ENCODE measurements around the gene GPR152.

Gene GPR152

DNA sequence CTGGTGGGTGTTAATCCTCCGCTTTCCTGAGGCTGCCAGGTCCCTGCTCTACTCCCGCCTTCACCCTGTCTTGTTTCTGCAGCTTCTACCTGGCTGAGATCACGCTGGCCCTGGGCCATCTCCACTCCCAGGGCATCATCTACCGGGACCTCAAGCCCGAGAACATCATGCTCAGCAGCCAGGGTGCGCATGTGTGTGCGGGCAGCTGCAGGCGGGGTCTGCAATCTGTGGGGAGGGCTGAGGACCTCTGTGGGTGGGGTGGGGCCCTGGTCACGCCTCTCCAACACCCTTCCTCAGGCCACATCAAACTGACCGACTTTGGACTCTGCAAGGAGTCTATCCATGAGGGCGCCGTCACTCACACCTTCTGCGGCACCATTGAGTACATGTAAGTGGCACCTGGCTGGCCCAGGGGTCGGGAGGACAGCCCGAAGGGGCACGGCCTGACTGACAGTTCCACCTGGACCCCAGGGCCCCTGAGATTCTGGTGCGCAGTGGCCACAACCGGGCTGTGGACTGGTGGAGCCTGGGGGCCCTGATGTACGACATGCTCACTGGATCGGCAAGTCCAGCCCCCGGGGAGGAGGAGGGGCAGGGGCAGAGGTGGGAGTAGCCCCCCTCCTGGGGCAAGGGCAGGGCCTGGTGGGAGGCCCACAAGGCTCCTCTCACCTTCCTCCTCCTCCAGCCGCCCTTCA, 19.7 kb downstream of the GPR152 start:
- no peaks in the 10 kb centered on the region for H3K9me3 ChIP-seq (ENCODE audit: insufficient read depth, low read length)
- peaks cover 41% of the 10 kb centered on the region for H3K36me3 ChIP-seq (replicated peaks; ENCODE audit: low read depth, low read length)
- H3K4me3 ChIP-seq (ENCODE audit: low read length): no peak overlapping the region
- no peak overlapping the region for H3K4me2 ChIP-seq (ENCODE audit: low read length)
- peaks cover 51% of the 10 kb centered on the region for H3K79me2 ChIP-seq (ENCODE audit: low read length)
- TF ChIP-seq EZH2phosphoT487 (IDR thresholded peaks at IDR 0.05; ENCODE audit: low read depth): no peak
- TF ChIP-seq, protein P1, sequence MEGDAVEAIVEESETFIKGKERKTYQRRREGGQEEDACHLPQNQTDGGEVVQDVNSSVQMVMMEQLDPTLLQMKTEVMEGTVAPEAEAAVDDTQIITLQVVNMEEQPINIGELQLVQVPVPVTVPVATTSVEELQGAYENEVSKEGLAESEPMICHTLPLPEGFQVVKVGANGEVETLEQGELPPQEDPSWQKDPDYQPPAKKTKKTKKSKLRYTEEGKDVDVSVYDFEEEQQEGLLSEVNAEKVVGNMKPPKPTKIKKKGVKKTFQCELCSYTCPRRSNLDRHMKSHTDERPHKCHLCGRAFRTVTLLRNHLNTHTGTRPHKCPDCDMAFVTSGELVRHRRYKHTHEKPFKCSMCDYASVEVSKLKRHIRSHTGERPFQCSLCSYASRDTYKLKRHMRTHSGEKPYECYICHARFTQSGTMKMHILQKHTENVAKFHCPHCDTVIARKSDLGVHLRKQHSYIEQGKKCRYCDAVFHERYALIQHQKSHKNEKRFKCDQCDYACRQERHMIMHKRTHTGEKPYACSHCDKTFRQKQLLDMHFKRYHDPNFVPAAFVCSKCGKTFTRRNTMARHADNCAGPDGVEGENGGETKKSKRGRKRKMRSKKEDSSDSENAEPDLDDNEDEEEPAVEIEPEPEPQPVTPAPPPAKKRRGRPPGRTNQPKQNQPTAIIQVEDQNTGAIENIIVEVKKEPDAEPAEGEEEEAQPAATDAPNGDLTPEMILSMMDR (IDR thresholded peaks at IDR 0.05; ENCODE audit: low read depth, low read length): no peak
- H2AFZ ChIP-seq (ENCODE audit: low read depth, low read length): no peak overlapping the region
- peak overlapping the region; percentile 96; the same call in 1 of the 2 replicates for H3K27ac ChIP-seq (ENCODE audit: low read length)
- no peaks in the 10 kb centered on the region for H4K20me1 ChIP-seq (ENCODE audit: insufficient read depth, low read length)
- no peaks in the 10 kb centered on the region for H3K27me3 ChIP-seq (ENCODE audit: low read depth, low read length)
- H3K4me1 ChIP-seq (ENCODE audit: low read length): peaks cover 47% of the 10 kb centered on the region
- H3K9ac ChIP-seq (ENCODE audit: low read length): no peak overlapping the region

DNA sequence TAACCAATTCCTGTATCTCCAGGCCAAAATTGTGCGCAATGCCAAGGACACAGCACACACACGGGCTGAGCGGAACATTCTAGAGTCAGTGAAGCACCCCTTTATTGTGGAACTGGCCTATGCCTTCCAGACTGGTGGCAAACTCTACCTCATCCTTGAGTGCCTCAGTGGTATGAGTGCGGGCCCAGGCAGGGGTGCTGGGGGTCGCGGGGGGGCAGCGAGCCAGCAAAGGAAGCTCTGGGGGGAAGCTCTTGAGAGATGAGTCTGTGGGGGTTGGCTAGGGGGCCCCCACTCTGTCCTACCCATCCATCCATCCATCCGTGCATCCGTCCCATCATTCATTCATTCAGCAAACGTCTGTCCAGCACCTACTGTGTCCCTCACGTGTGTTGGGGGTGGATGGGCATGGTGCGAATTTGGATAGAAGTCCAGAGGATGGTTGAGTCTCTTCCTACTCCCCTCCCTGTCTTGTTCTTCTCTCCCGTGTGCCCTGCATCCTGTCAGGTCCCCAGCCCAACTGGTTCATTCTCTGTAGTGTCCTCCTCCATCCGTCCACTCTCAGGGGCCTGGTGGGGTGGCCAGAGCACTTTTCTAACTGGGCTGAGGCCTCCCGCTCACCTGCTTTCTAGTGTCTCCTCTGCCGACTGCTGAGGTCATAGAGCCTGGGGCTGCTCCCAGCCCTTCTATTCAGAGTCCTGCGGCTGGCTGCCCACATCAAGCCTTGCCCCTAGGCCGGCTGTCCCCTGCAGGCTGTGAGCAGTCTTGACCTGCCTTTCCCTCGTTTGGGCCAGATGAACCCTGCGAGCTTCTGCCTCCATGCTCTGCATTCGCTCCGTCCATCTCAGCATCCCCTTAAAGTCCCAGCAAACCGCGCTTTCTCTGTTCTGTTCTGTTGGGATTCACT, 20.9 kb downstream of the GPR152 start:
- peaks cover 37% of the 10 kb centered on the region for H3K36me3 ChIP-seq (replicated peaks; ENCODE audit: low read depth, low read length)
- no peak overlapping the region for H2AFZ ChIP-seq (ENCODE audit: low read depth, low read length)
- no peak overlapping the region for H3K9ac ChIP-seq (ENCODE audit: low read length)
- H3K79me2 ChIP-seq (ENCODE audit: low read length): peaks cover 42% of the 10 kb centered on the region
- H3K9me3 ChIP-seq (ENCODE audit: insufficient read depth, low read length): no peaks in the 10 kb centered on the region
- no peak for TF ChIP-seq EZH2phosphoT487 (IDR thresholded peaks at IDR 0.05; ENCODE audit: low read depth)
- TF ChIP-seq, protein P1 (IDR thresholded peaks at IDR 0.05; ENCODE audit: low read depth, low read length): no peak
- H3K4me2 ChIP-seq (ENCODE audit: low read length): no peak overlapping the region
- no peak overlapping the region for H3K4me3 ChIP-seq (ENCODE audit: low read length)
- H3K27me3 ChIP-seq (ENCODE audit: low read depth, low read length): no peaks in the 10 kb centered on the region
- H4K20me1 ChIP-seq (ENCODE audit: insufficient read depth, low read length): no peaks in the 10 kb centered on the region
- H3K4me1 ChIP-seq (ENCODE audit: low read length): peaks cover 44% of the 10 kb centered on the region
- no peak overlapping the region for H3K27ac ChIP-seq (ENCODE audit: low read length)

DNA sequence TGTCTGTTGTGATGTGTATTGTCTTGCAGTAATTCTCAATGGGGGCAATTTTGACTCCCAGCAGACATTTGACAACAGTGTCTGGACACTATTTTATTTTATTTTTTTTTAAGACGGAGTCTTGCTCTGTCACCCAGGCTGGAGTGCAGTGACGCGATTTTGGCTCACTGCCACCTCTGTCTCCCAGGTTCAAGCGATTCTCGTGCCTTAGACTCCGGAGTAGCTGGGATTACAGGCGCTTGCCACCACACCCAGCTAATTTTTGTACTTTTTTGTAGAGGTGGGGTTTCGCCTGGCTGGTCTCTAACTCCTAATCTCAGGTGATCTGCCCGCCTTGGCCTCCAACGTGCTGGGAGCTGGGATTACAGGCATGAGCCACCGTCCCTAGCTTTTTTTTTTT, 22.8 kb downstream of the GPR152 start:
- Histone ChIP-seq H3K4me3 (ENCODE audit: low read length) (no peak overlapping the region), H3K27me3 (ENCODE audit: low read depth, low read length) (no peaks in the 10 kb centered on the region), H3K4me2 (ENCODE audit: low read length) (peak overlapping the region; percentile 82), H3K36me3 (replicated peaks; ENCODE audit: low read depth, low read length) (peaks cover 24% of the 10 kb centered on the region), H3K27ac (ENCODE audit: low read length) (no peak overlapping the region), H3K9me3 (ENCODE audit: insufficient read depth, low read length) (no peaks in the 10 kb centered on the region), H3K79me2 (ENCODE audit: low read length) (peaks cover 25% of the 10 kb centered on the region), H3K9ac (ENCODE audit: low read length) (no peak overlapping the region), H2AFZ (ENCODE audit: low read depth, low read length) (no peak overlapping the region), H4K20me1 (ENCODE audit: insufficient read depth, low read length) (no peaks in the 10 kb centered on the region), H3K4me1 (ENCODE audit: low read length) (peaks cover 27% of the 10 kb centered on the region)
- TF ChIP-seq, protein P1 (IDR thresholded peaks at IDR 0.05; ENCODE audit: low read depth, low read length): no peak
- TF ChIP-seq EZH2phosphoT487 (IDR thresholded peaks at IDR 0.05; ENCODE audit: low read depth): no peak

DNA sequence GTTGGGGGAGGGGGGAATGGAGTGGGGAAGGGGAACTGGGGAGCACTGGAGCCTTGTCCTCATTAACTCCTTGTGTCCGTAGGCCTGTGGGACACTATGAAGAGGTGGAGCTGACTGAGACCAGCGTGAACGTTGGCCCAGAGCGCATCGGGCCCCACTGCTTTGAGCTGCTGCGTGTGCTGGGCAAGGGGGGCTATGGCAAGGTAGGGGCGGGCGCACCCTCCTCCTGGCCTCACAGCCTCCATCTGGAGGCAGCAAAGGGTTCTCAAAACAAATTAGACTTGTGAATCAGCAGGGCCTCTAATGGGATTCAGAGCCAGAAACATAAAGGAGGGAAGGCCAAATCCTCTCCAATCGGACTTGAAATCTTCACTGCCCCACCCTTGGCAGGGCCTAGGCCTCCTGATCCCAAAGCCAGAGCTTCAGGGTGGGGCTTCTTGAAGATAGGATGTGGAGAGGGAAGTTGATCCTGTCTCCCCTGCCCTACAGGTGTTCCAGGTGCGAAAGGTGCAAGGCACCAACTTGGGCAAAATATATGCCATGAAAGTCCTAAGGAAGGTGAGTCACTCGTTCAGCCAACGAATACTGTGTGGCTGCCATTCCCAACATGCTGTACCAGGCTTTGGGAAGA, 23.4 kb downstream of the GPR152 start:
- Histone ChIP-seq H3K4me2 (ENCODE audit: low read length) (peak overlapping the region; percentile 82), H3K4me1 (ENCODE audit: low read length) (peaks cover 22% of the 10 kb centered on the region), H4K20me1 (ENCODE audit: insufficient read depth, low read length) (no peaks in the 10 kb centered on the region), H3K9ac (ENCODE audit: low read length) (peak overlapping the region; percentile 87), H3K36me3 (replicated peaks; ENCODE audit: low read depth, low read length) (peaks cover 18% of the 10 kb centered on the region), H3K4me3 (ENCODE audit: low read length) (peak overlapping the region; percentile 86), H2AFZ (ENCODE audit: low read depth, low read length) (no peak overlapping the region), H3K9me3 (ENCODE audit: insufficient read depth, low read length) (no peaks in the 10 kb centered on the region), H3K79me2 (ENCODE audit: low read length) (peaks cover 19% of the 10 kb centered on the region), H3K27me3 (ENCODE audit: low read depth, low read length) (no peaks in the 10 kb centered on the region), H3K27ac (ENCODE audit: low read length) (peak overlapping the region; percentile 47)
- no peak for TF ChIP-seq EZH2phosphoT487 (IDR thresholded peaks at IDR 0.05; ENCODE audit: low read depth)
- TF ChIP-seq, protein P1 (IDR thresholded peaks at IDR 0.05; ENCODE audit: low read depth, low read length): no peak

All from OCI-LY3 (cell line).